ENCODE data around the gene CERCAM.
"Not testable (repeated sequence)": the region's sequence is repeated elsewhere in the genome, so short reads cannot be mapped to it uniquely, and the experiment has no call there.

GRCh38 chr9:128446505-128446904 lies 25.8 kb downstream of the CERCAM start:
- not testable (repeated sequence) for TF ChIP-seq POLR2A, EP300, POLR2AphosphoS5 (IDR thresholded peaks at IDR 0.05)

All from suprapubic skin (tissue), 4 donors.